Sigmoid colon (tissue), 4 donors: ENCODE results near the gene TEX19.

ENCODE experiments used
- POLR2A ChIP-seq, 2 donors: fragments of 450-650 bp; IDR thresholded peaks; one replicate each; pipeline ENCODE4 v1.6.1; 2016; ENCODE audit warnings: antibody characterized with exemption in 2 of 2, mild to moderate bottlenecking in 2 of 2, moderate library complexity in 2 of 2
- POLR2AphosphoS5 ChIP-seq, 4 donors: sonication (generic); formaldehyde crosslinking; IDR thresholded peaks; one replicate each; pipeline ENCODE4 v1.6.1; 2017; ENCODE audit warnings: antibody characterized with exemption in 4 of 4
- TF ChIP-seq, protein P1 (sequence below), 4 experiments: fragments of 450-650 bp in 3 of 4; fragments of 200-600 bp in 1 of 4; IDR thresholded peaks; one replicate each; pipeline ENCODE4 v1.5.1; 2016 to 2019; ENCODE audit warnings: antibody characterized with exemption in 4 of 4, mild to moderate bottlenecking in 3 of 4, moderate library complexity in 2 of 4

DNA sequence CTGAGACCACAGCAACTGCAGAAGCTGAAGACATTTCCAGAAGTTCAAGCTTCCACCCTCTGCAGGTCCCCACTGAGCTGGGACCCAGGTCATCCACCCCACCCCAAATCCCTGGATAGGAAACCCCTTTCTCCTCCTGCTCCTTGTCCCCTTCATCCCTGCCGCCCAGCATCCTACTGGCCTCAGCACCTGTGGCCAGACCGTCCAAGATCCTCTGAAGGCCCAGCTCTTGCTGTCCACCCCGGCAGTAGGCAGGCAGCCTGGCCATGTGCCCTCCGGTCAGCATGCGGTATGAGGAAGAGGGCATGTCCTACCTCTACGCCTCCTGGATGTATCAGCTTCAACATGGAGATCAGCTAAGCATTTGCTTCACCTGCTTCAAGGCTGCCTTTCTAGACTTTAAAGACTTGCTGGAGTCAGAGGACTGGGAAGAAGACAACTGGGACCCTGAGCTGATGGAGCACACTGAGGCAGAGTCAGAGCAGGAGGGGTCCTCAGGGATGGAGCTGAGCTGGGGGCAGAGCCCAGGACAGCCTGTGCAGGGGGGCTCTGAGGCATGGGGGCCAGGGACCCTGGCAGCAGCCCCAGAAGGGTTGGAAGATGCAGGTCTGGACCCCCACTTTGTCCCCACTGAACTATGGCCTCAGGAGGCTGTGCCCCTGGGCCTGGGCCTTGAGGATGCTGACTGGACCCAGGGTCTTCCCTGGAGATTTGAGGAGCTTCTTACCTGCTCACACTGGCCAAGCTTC lies 3.0 kb downstream of the TEX19 start:
- TF ChIP-seq, protein P1, sequence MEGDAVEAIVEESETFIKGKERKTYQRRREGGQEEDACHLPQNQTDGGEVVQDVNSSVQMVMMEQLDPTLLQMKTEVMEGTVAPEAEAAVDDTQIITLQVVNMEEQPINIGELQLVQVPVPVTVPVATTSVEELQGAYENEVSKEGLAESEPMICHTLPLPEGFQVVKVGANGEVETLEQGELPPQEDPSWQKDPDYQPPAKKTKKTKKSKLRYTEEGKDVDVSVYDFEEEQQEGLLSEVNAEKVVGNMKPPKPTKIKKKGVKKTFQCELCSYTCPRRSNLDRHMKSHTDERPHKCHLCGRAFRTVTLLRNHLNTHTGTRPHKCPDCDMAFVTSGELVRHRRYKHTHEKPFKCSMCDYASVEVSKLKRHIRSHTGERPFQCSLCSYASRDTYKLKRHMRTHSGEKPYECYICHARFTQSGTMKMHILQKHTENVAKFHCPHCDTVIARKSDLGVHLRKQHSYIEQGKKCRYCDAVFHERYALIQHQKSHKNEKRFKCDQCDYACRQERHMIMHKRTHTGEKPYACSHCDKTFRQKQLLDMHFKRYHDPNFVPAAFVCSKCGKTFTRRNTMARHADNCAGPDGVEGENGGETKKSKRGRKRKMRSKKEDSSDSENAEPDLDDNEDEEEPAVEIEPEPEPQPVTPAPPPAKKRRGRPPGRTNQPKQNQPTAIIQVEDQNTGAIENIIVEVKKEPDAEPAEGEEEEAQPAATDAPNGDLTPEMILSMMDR (IDR thresholded peaks at IDR 0.05) = no peak
- no peak for TF ChIP-seq POLR2A (IDR thresholded peaks at IDR 0.05)
- TF ChIP-seq POLR2AphosphoS5 (IDR thresholded peaks at IDR 0.05) = no peak
